HG03045 (cell line): ENCODE measurements around the gene E2F6.

Source experiments
- ATAC-seq: cut with Tn5 transposase; IDR thresholded peaks from one replicate; pipeline ENCODE4 v1.9.1; 2021; ENCODE audit warnings: mild to moderate bottlenecking, moderate library complexity; ENCODE audit not compliant: unreplicated experiment

E2F6 gene

GRCh38 chr2:11494310-11494709 is 28.3 kb upstream of the E2F6 start:
- ATAC-seq = no peak

- no peak for ATAC-seq
These were observed 27.3 kb upstream of the E2F6 start for GRCh38 chr2:11493282-11493681.

GRCh38 chr2:11492720-11493119 is 26.8 kb upstream of the E2F6 start:
- ATAC-seq = no peak

GRCh38 chr2:11492244-11492643 is 26.3 kb upstream of the E2F6 start:
- ATAC-seq = no peak

GRCh38 chr2:11491348-11491933 is 25.5 kb upstream of the E2F6 start:
- ATAC-seq = no peak

- no peak for ATAC-seq
These were observed 24.2 kb upstream of the E2F6 start for GRCh38 chr2:11490194-11490593.

- no peak for ATAC-seq
These were observed 22.8 kb upstream of the E2F6 start for GRCh38 chr2:11488809-11489208.

- ATAC-seq = no peak
These were observed 18.1 kb upstream of the E2F6 start for GRCh38 chr2:11483806-11484617.

- ATAC-seq = no peak
These were observed 16.6 kb upstream of the E2F6 start for GRCh38 chr2:11482473-11483035.

GRCh38 chr2:11481789-11482472 is 16.0 kb upstream of the E2F6 start:
- no peak for ATAC-seq

- ATAC-seq = no peak
These were observed 15.4 kb upstream of the E2F6 start for GRCh38 chr2:11481426-11481788.

GRCh38 chr2:11480859-11481258 is 14.9 kb upstream of the E2F6 start:
- ATAC-seq = no peak

GRCh38 chr2:11480406-11480805 is 14.4 kb upstream of the E2F6 start:
- ATAC-seq = no peak

GRCh38 chr2:11478899-11479605 is 13.1 kb upstream of the E2F6 start:
- no peak for ATAC-seq

GRCh38 chr2:11477994-11478393 is 12.0 kb upstream of the E2F6 start:
- ATAC-seq = peak; percentile 53

GRCh38 chr2:11473659-11474433 is 7.9 kb upstream of the E2F6 start:
- no peak for ATAC-seq

- no peak for ATAC-seq
These were observed 1.8 kb upstream of the E2F6 start for GRCh38 chr2:11467749-11468148.

- ATAC-seq = no peak
These were observed 1.2 kb upstream of the E2F6 start for GRCh38 chr2:11467129-11467649.

GRCh38 chr2:11466307-11467128 is 557 bp upstream of the E2F6 start:
- peak; percentile 29 for ATAC-seq
